HEK293T (cell line): Measurements from ENCODE around the gene AFG3L2.

Experiments used
- ARNT ChIP-seq: fragments of 450-650 bp; IDR thresholded peaks from 2 replicates; pipeline ENCODE4 v1.6.1; 2017; ENCODE audit warnings: mild to moderate bottlenecking
- BHLHE40 ChIP-seq: fragments of 450-650 bp; IDR thresholded peaks from 2 replicates; pipeline ENCODE4 v1.6.1; 2016; ENCODE audit warnings: mild to moderate bottlenecking, moderate library complexity, borderline replicate concordance
- CTBP1 ChIP-seq: fragments of 450-650 bp; IDR thresholded peaks from 2 replicates; pipeline ENCODE4 v1.6.1; 2016; ENCODE audit warnings: borderline replicate concordance
- ELF4 ChIP-seq: fragments of 450-650 bp; IDR thresholded peaks from 2 replicates; pipeline ENCODE4 v1.6.1; 2017; ENCODE audit warnings: antibody characterized with exemption
- FOXA1 ChIP-seq: fragments of 450-650 bp; IDR thresholded peaks from 2 replicates; pipeline ENCODE4 v1.6.1; 2016; ENCODE audit warnings: mild to moderate bottlenecking
- FOXK2 ChIP-seq: fragments of 450-650 bp; IDR thresholded peaks from 2 replicates; pipeline ENCODE4 v1.6.1; 2016; ENCODE audit warnings: mild to moderate bottlenecking
- FOXM1 ChIP-seq: fragments of 450-650 bp; IDR thresholded peaks from 2 replicates; pipeline ENCODE4 v1.6.1; 2017; ENCODE audit warnings: mild to moderate bottlenecking, borderline replicate concordance
- HDGF ChIP-seq: fragments of 450-650 bp; IDR thresholded peaks from 2 replicates; pipeline ENCODE4 v1.6.1; 2017; ENCODE audit warnings: antibody characterized with exemption, borderline replicate concordance
- L3MBTL2 ChIP-seq: fragments of 450-650 bp; conservative IDR thresholded peaks from 2 replicates; pipeline ENCODE4 v1.6.1; 2016; ENCODE audit warnings: mild to moderate bottlenecking
- NFRKB ChIP-seq: fragments of 450-650 bp; IDR thresholded peaks from 2 replicates; pipeline ENCODE4 v1.6.1; 2016; ENCODE audit warnings: mild to moderate bottlenecking, moderate library complexity
- SP1 ChIP-seq: fragments of 450-650 bp; IDR thresholded peaks from 2 replicates; pipeline ENCODE4 v1.6.1; 2017
- SUZ12 ChIP-seq: fragments of 450-650 bp; IDR thresholded peaks from 2 replicates; pipeline ENCODE4 v1.6.1; 2016; ENCODE audit warnings: mild to moderate bottlenecking
- TARDBP ChIP-seq: fragments of 450-650 bp; IDR thresholded peaks from 2 replicates; pipeline ENCODE4 v1.6.1; 2016

- TF ChIP-seq SUZ12 (no peak), BHLHE40 (no peak), L3MBTL2 (no peak), NFRKB (no peak), SP1 (no peak), FOXK2 (no peak), ARNT (no peak), FOXA1 (no peak), ELF4 (no peak), FOXM1 (no peak), CTBP1 (no peak), HDGF (no peak), TARDBP (no peak)
Observed at GRCh38 chr18:12359515-12359927, 17.5 kb downstream of the AFG3L2 start.
